Sigmoid colon (tissue), 4 donors: ENCODE measurements around the gene LRRC28.

Experiments
- CTCF ChIP-seq, 4 experiments: fragments of 450-650 bp in 3 of 4; fragments of 200-600 bp in 1 of 4; IDR thresholded peaks; one replicate each; pipeline ENCODE4 v1.5.1; 2016 to 2019; ENCODE audit warnings: antibody characterized with exemption in 4 of 4, mild to moderate bottlenecking in 3 of 4, moderate library complexity in 2 of 4
- EP300 ChIP-seq, 4 donors: sonication (generic); formaldehyde crosslinking; IDR thresholded peaks; one replicate each; pipeline ENCODE4 v1.6.1; 2017; ENCODE audit warnings: antibody characterized with exemption in 4 of 4

- TF ChIP-seq CTCF (IDR thresholded peaks at IDR 0.05) (no peak), EP300 (IDR thresholded peaks at IDR 0.05) (no peak)
Measured at GRCh38 chr15:99228120-99228770, 23.0 kb upstream of the LRRC28 start.
